ENCODE results near the gene ASCC3.

GRCh38 chr6:100504786-100505737 lies 376.1 kb downstream of the ASCC3 start:
- TF ChIP-seq CTCF (IDR thresholded peaks at IDR 0.05) (no peak), POLR2AphosphoS5 (IDR thresholded peaks at IDR 0.05) (no peak)

All from transverse colon (tissue), 4 donors.